ENCODE results near the gene ARSB. TPM values are rescaled to one million over a fixed set of nuclear protein-coding genes. Genes with fewer than 3 reads are reported as not detected.

ARSB gene
- total RNA-seq, 1 experiment from 2014 or later: 5.2 TPM

DNA sequence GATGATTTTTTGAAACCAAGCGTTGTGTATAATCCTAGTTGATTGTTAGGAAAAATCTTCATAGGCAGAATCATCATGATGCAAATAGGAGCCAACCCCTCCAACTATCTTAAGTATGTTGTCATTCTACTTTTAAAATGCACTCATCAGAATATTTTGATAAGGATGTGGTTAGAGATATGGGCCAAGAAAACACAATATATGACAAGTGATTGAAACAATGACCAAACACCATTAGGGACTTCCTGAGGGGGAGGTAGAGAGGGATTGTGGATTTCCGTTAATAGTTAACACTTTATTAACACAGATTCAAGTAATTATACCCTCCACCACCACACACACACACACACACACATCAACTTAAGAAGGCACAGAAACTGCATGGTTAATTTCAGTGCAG lies 143.3 kb downstream of the ARSB start:
- Mint-ChIP-seq H3K27me3 (ENCODE audit: insufficient read depth, unreplicated experiment) (no peaks in the 10 kb centered on the region), H3K9me3 (ENCODE audit: unreplicated experiment) (peaks cover 5% of the 10 kb centered on the region), H3K27ac (ENCODE audit: low read depth, unreplicated experiment) (no peak overlapping the region), H3K4me3 (ENCODE audit: unreplicated experiment) (no peak overlapping the region), H3K36me3 (ENCODE audit: insufficient read depth, unreplicated experiment) (no peaks in the 10 kb centered on the region), H3K4me1 (ENCODE audit: insufficient read depth, unreplicated experiment) (no peaks in the 10 kb centered on the region)
- ChIA-PET POLR2A (no interaction called here), CTCF (interaction anchor here (1.0 kb wide), 1 partner anchor 374 kb away, joined by 3 read pairs; no protein-coding TSS in a partner anchor)
- TF ChIP-seq, protein P1, sequence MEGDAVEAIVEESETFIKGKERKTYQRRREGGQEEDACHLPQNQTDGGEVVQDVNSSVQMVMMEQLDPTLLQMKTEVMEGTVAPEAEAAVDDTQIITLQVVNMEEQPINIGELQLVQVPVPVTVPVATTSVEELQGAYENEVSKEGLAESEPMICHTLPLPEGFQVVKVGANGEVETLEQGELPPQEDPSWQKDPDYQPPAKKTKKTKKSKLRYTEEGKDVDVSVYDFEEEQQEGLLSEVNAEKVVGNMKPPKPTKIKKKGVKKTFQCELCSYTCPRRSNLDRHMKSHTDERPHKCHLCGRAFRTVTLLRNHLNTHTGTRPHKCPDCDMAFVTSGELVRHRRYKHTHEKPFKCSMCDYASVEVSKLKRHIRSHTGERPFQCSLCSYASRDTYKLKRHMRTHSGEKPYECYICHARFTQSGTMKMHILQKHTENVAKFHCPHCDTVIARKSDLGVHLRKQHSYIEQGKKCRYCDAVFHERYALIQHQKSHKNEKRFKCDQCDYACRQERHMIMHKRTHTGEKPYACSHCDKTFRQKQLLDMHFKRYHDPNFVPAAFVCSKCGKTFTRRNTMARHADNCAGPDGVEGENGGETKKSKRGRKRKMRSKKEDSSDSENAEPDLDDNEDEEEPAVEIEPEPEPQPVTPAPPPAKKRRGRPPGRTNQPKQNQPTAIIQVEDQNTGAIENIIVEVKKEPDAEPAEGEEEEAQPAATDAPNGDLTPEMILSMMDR (IDR thresholded peaks at IDR 0.05; ENCODE audit: unreplicated experiment): no peak
- BruUV-seq (replicated peaks): no TSS peak
- intact Hi-C loops (cut with micrococcal nuclease): no loop called here
- no peak for DNase-seq (ENCODE audit: unreplicated experiment)

DNA sequence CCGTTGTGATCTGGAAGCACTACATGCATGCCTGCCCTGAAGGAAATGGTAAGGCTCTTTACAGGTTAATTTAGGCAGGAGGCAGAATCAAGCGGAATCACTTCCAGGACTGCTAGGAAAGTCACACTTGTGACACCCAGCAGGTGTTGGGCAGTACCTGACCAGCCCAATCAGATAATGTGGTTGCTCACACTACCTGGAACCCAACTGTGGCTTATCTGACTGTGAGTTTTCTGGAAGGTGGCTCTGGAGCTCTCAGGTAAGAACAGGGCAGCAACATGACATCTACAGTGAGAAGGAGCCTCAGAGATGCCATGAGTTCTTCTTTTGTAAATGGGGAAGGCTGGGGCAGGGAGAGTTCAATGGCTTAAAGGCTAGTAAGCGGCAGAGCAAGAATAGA lies 146.4 kb downstream of the ARSB start:
- H3K4me3 Mint-ChIP-seq (ENCODE audit: unreplicated experiment): no peak overlapping the region
- H3K4me1 Mint-ChIP-seq (ENCODE audit: insufficient read depth, unreplicated experiment): no peaks in the 10 kb centered on the region
- ChIA-PET POLR2A (no interaction called here), CTCF (interaction anchor here (1.0 kb wide), 1 partner anchor 9 kb away, joined by 6 read pairs; no protein-coding TSS in a partner anchor)
- H3K36me3 Mint-ChIP-seq (ENCODE audit: insufficient read depth, unreplicated experiment): no peaks in the 10 kb centered on the region
- intact Hi-C loops (cut with micrococcal nuclease): no loop called here
- no peak overlapping the region for H3K27ac Mint-ChIP-seq (ENCODE audit: low read depth, unreplicated experiment)
- TF ChIP-seq, protein P1 (IDR thresholded peaks at IDR 0.05; ENCODE audit: unreplicated experiment): no peak
- no peak for DNase-seq (ENCODE audit: unreplicated experiment)
- peaks cover 2% of the 10 kb centered on the region for H3K9me3 Mint-ChIP-seq (ENCODE audit: unreplicated experiment)
- no peaks in the 10 kb centered on the region for H3K27me3 Mint-ChIP-seq (ENCODE audit: insufficient read depth, unreplicated experiment)
- no TSS peak for BruUV-seq (replicated peaks)

DNA sequence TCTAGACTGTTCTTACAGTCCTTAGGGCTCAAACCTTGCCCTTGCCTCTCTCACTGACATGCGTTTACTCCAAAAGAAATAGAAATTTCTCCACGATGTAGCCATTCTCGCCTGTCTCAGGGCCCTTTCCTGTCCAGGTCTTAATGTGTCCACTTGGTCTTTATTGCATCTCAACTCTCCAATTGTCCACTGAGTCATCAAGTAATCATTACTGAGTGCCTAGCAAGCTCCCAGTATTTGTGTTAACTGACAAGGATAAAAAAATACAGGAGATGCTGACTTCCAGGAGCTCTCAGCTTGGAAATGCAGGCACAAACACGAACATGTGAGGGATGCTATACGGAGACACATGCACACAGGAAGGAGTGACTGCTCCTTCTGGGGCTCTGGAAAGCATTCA lies 147.3 kb downstream of the ARSB start:
- Mint-ChIP-seq H3K4me1 (ENCODE audit: insufficient read depth, unreplicated experiment) (no peaks in the 10 kb centered on the region), H3K27ac (ENCODE audit: low read depth, unreplicated experiment) (no peak overlapping the region), H3K27me3 (ENCODE audit: insufficient read depth, unreplicated experiment) (no peaks in the 10 kb centered on the region), H3K36me3 (ENCODE audit: insufficient read depth, unreplicated experiment) (no peaks in the 10 kb centered on the region), H3K9me3 (ENCODE audit: unreplicated experiment) (no peaks in the 10 kb centered on the region), H3K4me3 (ENCODE audit: unreplicated experiment) (no peak overlapping the region)
- no peak for DNase-seq (ENCODE audit: unreplicated experiment)
- POLR2A ChIA-PET: no interaction called here
- no TSS peak for BruUV-seq (replicated peaks)
- intact Hi-C loops (cut with micrococcal nuclease): no loop called here
- TF ChIP-seq, protein P1 (IDR thresholded peaks at IDR 0.05; ENCODE audit: unreplicated experiment): no peak
- CTCF ChIA-PET: no interaction called here

DNA sequence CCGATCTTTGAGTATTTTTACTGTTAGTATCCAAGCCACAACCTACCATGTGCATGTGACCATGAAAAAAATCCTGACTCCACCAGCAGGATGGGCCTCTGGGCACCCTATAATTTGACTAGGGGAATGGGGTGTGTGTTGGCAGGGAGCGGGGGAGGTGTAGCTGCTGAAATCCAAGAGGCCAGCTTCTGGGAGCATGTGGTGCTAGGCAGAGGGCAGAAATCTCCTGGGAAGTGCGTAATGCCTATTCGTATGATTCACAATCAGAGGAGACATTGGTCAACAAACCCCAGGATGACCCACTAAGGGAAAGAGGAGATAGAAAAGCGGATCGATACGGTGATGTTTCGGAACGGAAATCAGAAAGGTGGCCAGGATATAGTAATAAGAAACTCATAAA lies 149.9 kb downstream of the ARSB start:
- TF ChIP-seq, protein P1 (IDR thresholded peaks at IDR 0.05; ENCODE audit: unreplicated experiment): no peak
- H3K36me3 Mint-ChIP-seq (ENCODE audit: insufficient read depth, unreplicated experiment): no peaks in the 10 kb centered on the region
- H3K27ac Mint-ChIP-seq (ENCODE audit: low read depth, unreplicated experiment): no peak overlapping the region
- H3K4me3 Mint-ChIP-seq (ENCODE audit: unreplicated experiment): no peak overlapping the region
- CTCF ChIA-PET: no interaction called here
- no peaks in the 10 kb centered on the region for H3K27me3 Mint-ChIP-seq (ENCODE audit: insufficient read depth, unreplicated experiment)
- BruUV-seq (replicated peaks): no TSS peak
- intact Hi-C loops (cut with micrococcal nuclease): no loop called here
- no peaks in the 10 kb centered on the region for H3K4me1 Mint-ChIP-seq (ENCODE audit: insufficient read depth, unreplicated experiment)
- POLR2A ChIA-PET: no interaction called here
- H3K9me3 Mint-ChIP-seq (ENCODE audit: unreplicated experiment): no peaks in the 10 kb centered on the region
- DNase-seq (ENCODE audit: unreplicated experiment): no peak
